SK-N-SH treated with all-trans-retinoic acid at 6 μM for 48 hours (cell line): Measurements from ENCODE around the gene TMEM190.

ENCODE experiments used
- ATAC-seq: fragments of 200-7000 bp; cut with Tn5 transposase; 3 replicates; pipeline ENCODE4 v1.9.1; 2020; ENCODE audit warnings: mild to moderate bottlenecking, moderate library complexity
- ARNTL ChIP-seq: fragments of 450-650 bp; formaldehyde crosslinking; IDR thresholded peaks from 2 replicates; pipeline ENCODE4 v1.5.0; 2020; ENCODE audit warnings: low read depth, mild to moderate bottlenecking, moderate library complexity, borderline replicate concordance
- CSDC2 ChIP-seq: fragments of 250-450 bp; sonication (Bioruptor Pico); IDR thresholded peaks from 2 replicates; pipeline ENCODE4 v1.5.0; 2020; ENCODE audit warnings: mild to moderate bottlenecking, moderate library complexity
- ESRRG ChIP-seq: fragments of 250-450 bp; sonication (Bioruptor Pico); IDR thresholded peaks from 2 replicates; pipeline ENCODE4 v1.6.1; 2021; ENCODE audit warnings: mild to moderate bottlenecking
- GLIS3 ChIP-seq: fragments of 250-450 bp; sonication (Bioruptor Pico); IDR thresholded peaks from 2 replicates; pipeline ENCODE4 v1.5.0; 2020; ENCODE audit warnings: mild to moderate bottlenecking, moderate library complexity
- ISL1 ChIP-seq: fragments of 250-450 bp; sonication (Bioruptor Pico); IDR thresholded peaks from 2 replicates; pipeline ENCODE4 v2.1.2; 2022; ENCODE audit warnings: mild to moderate bottlenecking, moderate library complexity
- PPARA ChIP-seq: fragments of 250-450 bp; sonication (Bioruptor Pico); IDR thresholded peaks from 2 replicates; pipeline ENCODE4 v1.5.0; 2020; ENCODE audit warnings: mild to moderate bottlenecking, borderline replicate concordance
- RARB ChIP-seq: fragments of 250-450 bp; sonication (Bioruptor Pico); IDR thresholded peaks from 2 replicates; pipeline ENCODE4 v1.8.0; 2021; ENCODE audit warnings: mild to moderate bottlenecking, moderate library complexity
- TOX ChIP-seq: fragments of 250-450 bp; sonication (Bioruptor Pico); IDR thresholded peaks from 2 replicates; pipeline ENCODE4 v1.8.0; 2021; ENCODE audit warnings: mild to moderate bottlenecking, moderate library complexity, borderline replicate concordance
- ZC3H10 ChIP-seq: fragments of 250-450 bp; sonication (Bioruptor Pico); IDR thresholded peaks from 2 replicates; pipeline ENCODE4 v1.5.1; 2021; ENCODE audit warnings: mild to moderate bottlenecking, moderate library complexity
- ZFP3 ChIP-seq: fragments of 250-450 bp; sonication (Bioruptor Pico); IDR thresholded peaks from 2 replicates; pipeline ENCODE4 v1.5.0; 2020; ENCODE audit warnings: mild to moderate bottlenecking, moderate library complexity
- ZFP30 ChIP-seq: fragments of 450-650 bp; formaldehyde crosslinking; IDR thresholded peaks from 2 replicates; pipeline ENCODE4 v1.5.0; 2022; ENCODE audit warnings: mild to moderate bottlenecking, moderate library complexity
- ZNF70 ChIP-seq: fragments of 450-650 bp; formaldehyde crosslinking; IDR thresholded peaks from 2 replicates; pipeline ENCODE4 v1.5.0; 2020; ENCODE audit warnings: mild to moderate bottlenecking, moderate library complexity
- ZNF8 ChIP-seq: fragments of 450-650 bp; formaldehyde crosslinking; IDR thresholded peaks from 2 replicates; pipeline ENCODE4 v1.5.0; 2020; ENCODE audit warnings: mild to moderate bottlenecking, moderate library complexity
- TF ChIP-seq, protein P1 (sequence below): fragments of 250-450 bp; sonication (Bioruptor Pico); IDR thresholded peaks from 2 replicates; pipeline ENCODE4 v1.5.0; 2020; ENCODE audit warnings: mild to moderate bottlenecking, moderate library complexity
- TF ChIP-seq, protein P2 (sequence below): fragments of 250-450 bp; sonication (Bioruptor Pico); IDR thresholded peaks from 2 replicates; pipeline ENCODE4 v1.8.0; 2020; ENCODE audit warnings: mild to moderate bottlenecking, moderate library complexity, borderline replicate concordance
- TF ChIP-seq, protein P3 (sequence below): fragments of 250-450 bp; sonication (Bioruptor Pico); IDR thresholded peaks from 2 replicates; pipeline ENCODE4 v1.5.1; 2021; ENCODE audit warnings: mild to moderate bottlenecking, moderate library complexity
- TF ChIP-seq, protein P4 (sequence below): fragments of 250-450 bp; sonication (Bioruptor Pico); IDR thresholded peaks from 2 replicates; pipeline ENCODE4 v1.5.1; 2020; ENCODE audit warnings: low read depth, mild to moderate bottlenecking, moderate library complexity

The TMEM190 gene

DNA sequence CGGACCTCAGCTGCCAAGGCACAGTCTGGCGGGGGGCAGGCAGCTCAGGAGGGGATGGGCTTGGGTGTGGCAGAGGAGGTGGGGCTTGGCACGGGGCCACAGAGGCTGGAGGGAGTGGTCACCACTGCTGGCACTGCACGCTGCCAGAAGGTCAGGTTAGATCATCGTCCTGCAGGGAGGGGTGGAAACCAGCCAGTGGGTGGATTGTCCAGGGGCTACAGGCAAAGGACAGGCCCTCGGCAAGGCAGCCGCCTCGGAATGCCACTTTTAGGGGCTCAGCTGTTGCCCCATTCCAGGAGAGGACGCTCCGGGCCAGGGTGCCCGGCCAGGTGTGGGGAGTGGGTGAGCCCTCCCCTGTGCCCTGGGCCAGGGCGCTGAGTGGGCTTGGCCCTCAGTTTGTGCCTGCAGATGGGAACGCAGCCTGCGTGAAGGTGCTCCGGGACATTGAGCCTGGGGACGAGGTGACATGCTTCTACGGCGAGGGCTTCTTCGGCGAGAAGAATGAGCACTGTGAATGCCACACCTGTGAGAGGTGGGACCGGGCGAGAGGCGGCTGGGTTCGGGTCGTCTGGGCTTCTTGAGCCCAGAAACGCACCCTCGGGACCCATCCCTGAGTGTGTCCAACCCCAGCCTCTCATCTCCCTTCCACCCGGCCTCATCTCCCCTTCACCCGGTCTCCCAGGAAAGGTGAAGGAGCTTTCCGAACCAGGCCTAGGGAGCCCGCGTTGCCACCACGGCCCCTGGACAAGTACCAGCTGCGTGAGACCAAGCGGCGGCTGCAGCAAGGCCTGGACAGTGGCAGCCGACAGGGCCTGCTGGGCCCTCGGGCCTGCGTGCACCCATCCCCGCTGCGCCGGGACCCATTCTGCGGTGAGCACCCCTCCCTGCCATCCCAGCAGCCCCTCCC lies 30.6 kb upstream of the TMEM190 start (continued):
- TF ChIP-seq, protein P1, sequence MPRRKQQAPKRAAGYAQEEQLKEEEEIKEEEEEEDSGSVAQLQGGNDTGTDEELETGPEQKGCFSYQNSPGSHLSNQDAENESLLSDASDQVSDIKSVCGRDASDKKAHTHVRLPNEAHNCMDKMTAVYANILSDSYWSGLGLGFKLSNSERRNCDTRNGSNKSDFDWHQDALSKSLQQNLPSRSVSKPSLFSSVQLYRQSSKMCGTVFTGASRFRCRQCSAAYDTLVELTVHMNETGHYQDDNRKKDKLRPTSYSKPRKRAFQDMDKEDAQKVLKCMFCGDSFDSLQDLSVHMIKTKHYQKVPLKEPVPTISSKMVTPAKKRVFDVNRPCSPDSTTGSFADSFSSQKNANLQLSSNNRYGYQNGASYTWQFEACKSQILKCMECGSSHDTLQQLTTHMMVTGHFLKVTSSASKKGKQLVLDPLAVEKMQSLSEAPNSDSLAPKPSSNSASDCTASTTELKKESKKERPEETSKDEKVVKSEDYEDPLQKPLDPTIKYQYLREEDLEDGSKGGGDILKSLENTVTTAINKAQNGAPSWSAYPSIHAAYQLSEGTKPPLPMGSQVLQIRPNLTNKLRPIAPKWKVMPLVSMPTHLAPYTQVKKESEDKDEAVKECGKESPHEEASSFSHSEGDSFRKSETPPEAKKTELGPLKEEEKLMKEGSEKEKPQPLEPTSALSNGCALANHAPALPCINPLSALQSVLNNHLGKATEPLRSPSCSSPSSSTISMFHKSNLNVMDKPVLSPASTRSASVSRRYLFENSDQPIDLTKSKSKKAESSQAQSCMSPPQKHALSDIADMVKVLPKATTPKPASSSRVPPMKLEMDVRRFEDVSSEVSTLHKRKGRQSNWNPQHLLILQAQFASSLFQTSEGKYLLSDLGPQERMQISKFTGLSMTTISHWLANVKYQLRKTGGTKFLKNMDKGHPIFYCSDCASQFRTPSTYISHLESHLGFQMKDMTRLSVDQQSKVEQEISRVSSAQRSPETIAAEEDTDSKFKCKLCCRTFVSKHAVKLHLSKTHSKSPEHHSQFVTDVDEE (CRISPR knock-in tag), result no peak
- TF ChIP-seq ZNF70 (CRISPR knock-in tag) (no peak), ZNF8 (CRISPR knock-in tag) (no peak), ISL1 (CRISPR knock-in tag) (no peak), TOX (CRISPR knock-in tag) (no peak)
- TF ChIP-seq, protein P2, sequence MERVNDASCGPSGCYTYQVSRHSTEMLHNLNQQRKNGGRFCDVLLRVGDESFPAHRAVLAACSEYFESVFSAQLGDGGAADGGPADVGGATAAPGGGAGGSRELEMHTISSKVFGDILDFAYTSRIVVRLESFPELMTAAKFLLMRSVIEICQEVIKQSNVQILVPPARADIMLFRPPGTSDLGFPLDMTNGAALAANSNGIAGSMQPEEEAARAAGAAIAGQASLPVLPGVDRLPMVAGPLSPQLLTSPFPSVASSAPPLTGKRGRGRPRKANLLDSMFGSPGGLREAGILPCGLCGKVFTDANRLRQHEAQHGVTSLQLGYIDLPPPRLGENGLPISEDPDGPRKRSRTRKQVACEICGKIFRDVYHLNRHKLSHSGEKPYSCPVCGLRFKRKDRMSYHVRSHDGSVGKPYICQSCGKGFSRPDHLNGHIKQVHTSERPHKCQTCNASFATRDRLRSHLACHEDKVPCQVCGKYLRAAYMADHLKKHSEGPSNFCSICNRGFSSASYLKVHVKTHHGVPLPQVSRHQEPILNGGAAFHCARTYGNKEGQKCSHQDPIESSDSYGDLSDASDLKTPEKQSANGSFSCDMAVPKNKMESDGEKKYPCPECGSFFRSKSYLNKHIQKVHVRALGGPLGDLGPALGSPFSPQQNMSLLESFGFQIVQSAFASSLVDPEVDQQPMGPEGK (CRISPR knock-in tag), result no peak

DNA sequence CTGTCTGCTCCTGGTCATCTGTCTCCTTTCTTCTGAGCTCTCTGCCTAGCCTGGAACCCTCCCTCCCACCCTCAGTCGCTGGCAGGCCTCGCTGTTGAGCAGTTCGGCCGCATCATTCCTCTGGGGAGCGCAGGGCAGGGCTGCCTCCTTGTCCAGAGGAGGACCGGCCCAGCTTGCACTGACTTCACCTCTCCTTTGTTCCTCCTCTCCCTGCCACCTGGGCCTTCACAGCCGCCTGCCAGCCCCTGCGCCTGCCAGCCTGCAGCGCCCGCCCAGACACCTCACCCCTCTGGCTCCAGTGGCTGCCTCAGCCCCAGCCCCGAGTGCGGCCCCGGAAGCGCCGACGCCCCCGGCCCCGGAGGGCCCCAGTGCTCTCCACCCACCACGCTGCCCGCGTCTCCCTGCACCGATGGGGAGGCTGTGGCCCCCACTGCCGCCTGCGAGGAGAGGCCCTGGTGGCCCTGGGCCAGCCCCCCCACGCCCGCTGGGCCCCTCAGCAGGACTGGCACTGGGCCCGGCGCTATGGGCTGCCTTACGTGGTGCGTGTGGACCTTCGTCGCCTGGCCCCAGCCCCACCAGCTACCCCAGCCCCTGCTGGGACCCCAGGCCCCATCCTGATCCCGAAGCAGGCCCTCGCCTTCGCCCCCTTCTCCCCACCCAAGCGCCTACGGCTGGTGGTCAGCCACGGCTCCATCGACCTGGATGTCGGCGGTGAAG lies 29.7 kb upstream of the TMEM190 start:
- ATAC-seq, result no peak
- TF ChIP-seq, protein P3, sequence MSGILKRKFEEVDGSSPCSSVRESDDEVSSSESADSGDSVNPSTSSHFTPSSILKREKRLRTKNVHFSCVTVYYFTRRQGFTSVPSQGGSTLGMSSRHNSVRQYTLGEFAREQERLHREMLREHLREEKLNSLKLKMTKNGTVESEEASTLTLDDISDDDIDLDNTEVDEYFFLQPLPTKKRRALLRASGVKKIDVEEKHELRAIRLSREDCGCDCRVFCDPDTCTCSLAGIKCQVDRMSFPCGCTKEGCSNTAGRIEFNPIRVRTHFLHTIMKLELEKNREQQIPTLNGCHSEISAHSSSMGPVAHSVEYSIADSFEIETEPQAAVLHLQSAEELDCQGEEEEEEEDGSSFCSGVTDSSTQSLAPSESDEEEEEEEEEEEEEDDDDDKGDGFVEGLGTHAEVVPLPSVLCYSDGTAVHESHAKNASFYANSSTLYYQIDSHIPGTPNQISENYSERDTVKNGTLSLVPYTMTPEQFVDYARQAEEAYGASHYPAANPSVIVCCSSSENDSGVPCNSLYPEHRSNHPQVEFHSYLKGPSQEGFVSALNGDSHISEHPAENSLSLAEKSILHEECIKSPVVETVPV (CRISPR knock-in tag), result no peak
- TF ChIP-seq, protein P1 (CRISPR knock-in tag), result no peak
- no peak for TF ChIP-seq ZNF8 (CRISPR knock-in tag)
- TF ChIP-seq, protein P4, sequence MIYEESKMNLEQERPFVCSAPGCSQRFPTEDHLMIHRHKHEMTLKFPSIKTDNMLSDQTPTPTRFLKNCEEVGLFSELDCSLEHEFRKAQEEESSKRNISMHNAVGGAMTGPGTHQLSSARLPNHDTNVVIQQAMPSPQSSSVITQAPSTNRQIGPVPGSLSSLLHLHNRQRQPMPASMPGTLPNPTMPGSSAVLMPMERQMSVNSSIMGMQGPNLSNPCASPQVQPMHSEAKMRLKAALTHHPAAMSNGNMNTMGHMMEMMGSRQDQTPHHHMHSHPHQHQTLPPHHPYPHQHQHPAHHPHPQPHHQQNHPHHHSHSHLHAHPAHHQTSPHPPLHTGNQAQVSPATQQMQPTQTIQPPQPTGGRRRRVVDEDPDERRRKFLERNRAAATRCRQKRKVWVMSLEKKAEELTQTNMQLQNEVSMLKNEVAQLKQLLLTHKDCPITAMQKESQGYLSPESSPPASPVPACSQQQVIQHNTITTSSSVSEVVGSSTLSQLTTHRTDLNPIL (CRISPR knock-in tag), result no peak
- no peak for TF ChIP-seq ZNF70 (CRISPR knock-in tag)
- TF ChIP-seq ARNTL, result no peak
- no peak for TF ChIP-seq ISL1 (CRISPR knock-in tag)
- TF ChIP-seq CSDC2, result no peak
- TF ChIP-seq RARB, result no peak
- TF ChIP-seq ZFP3, result no peak
- TF ChIP-seq PPARA (CRISPR knock-in tag), result no peak
- TF ChIP-seq GLIS3 (CRISPR knock-in tag), result no peak
- no peak for TF ChIP-seq ESRRG (CRISPR knock-in tag)
- TF ChIP-seq, protein P2 (CRISPR knock-in tag), result no peak
- no peak for TF ChIP-seq ZFP30 (CRISPR knock-in tag)
- TF ChIP-seq ZC3H10 (CRISPR knock-in tag), result no peak
- TF ChIP-seq TOX (CRISPR knock-in tag), result no peak
